ENCODE data around the gene PHF2.

DNA sequence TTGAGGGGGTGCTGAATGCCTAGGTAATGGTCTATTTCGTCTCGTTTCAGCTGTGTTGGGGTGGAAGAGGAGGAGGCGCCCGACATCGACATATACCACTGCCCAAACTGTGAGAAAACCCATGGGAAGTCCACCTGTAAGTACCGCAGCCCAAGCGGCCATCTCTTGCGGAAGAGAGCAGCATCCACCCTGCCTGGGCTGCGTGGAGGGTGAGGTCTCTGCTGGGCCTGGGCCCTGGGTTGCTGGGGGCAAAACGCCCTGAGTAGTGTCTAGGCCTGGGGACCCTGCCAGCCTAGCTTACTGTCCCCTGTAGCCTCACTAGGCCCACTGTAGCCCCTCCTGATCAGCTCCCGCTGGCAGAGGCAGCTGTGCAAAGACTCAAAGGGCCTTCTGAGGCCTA lies 53.5 kb downstream of the PHF2 start:
- TF ChIP-seq CTCF (IDR thresholded peaks at IDR 0.05; ENCODE audit: low read depth, low read length) (no peak), EZH2phosphoT487 (IDR thresholded peaks at IDR 0.05; ENCODE audit: low read depth) (no peak)

Measured in OCI-LY3 (cell line).